ENCODE measurements around the gene ELL. TPM values are rescaled to one million over a fixed set of nuclear protein-coding genes. Genes with fewer than 3 reads are reported as not detected.
A peak's percentile ranks its signal among the peaks of the same experiment; 100 is the strongest.

The ELL gene
- total RNA-seq, 1 donor from 2014 or later, result 11.6 TPM

DNA sequence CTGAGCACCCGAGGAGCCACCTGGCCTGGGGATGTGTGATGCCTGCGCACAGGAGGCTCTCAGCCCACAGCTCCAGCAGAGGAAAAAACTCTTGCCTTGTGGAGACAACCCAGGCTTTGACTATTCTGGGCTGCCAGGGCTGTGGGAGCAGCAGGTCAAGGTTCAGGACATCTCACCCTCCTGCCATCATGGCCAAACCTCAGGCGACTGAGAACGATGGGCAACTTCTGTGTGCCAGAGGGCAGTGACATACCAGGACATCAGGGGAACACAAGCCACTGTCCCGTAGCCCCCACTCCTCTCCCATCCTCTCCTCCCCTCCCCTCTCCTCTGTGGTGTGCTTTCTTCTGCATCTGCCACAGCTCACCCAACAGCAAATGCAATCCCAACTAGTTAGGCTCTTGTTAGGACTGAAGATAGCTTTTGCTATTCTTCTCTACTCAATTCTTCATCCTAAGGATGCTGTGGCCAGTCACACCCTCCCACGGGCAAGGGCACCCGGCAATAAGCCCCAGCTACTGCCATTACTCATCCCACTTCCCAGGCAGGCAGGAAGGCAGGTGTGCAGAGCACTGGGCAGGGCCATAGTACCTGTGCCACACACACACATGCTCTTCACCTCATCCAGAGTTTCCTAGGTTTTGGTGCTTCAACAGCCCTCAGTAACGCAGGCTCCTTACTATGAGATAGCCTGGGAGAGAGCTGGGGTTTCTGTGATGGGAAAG is 16.8 kb downstream of the ELL start:
- TF ChIP-seq, protein P1, sequence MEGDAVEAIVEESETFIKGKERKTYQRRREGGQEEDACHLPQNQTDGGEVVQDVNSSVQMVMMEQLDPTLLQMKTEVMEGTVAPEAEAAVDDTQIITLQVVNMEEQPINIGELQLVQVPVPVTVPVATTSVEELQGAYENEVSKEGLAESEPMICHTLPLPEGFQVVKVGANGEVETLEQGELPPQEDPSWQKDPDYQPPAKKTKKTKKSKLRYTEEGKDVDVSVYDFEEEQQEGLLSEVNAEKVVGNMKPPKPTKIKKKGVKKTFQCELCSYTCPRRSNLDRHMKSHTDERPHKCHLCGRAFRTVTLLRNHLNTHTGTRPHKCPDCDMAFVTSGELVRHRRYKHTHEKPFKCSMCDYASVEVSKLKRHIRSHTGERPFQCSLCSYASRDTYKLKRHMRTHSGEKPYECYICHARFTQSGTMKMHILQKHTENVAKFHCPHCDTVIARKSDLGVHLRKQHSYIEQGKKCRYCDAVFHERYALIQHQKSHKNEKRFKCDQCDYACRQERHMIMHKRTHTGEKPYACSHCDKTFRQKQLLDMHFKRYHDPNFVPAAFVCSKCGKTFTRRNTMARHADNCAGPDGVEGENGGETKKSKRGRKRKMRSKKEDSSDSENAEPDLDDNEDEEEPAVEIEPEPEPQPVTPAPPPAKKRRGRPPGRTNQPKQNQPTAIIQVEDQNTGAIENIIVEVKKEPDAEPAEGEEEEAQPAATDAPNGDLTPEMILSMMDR (IDR thresholded peaks at IDR 0.05; ENCODE audit: partially characterized antibody, unreplicated experiment), result no peak
- Mint-ChIP-seq H3K4me1 (ENCODE audit: low read depth, unreplicated experiment) (peaks cover 43% of the 10 kb centered on the region), H3K9me3 (ENCODE audit: unreplicated experiment) (peaks cover 15% of the 10 kb centered on the region), H3K27me3 (ENCODE audit: unreplicated experiment) (peaks cover 2% of the 10 kb centered on the region), H3K4me3 (ENCODE audit: unreplicated experiment) (no peak overlapping the region), H3K27ac (ENCODE audit: unreplicated experiment) (no peak overlapping the region), H3K36me3 (ENCODE audit: unreplicated experiment) (no peaks in the 10 kb centered on the region)
- DNase-seq, result no peak

DNA sequence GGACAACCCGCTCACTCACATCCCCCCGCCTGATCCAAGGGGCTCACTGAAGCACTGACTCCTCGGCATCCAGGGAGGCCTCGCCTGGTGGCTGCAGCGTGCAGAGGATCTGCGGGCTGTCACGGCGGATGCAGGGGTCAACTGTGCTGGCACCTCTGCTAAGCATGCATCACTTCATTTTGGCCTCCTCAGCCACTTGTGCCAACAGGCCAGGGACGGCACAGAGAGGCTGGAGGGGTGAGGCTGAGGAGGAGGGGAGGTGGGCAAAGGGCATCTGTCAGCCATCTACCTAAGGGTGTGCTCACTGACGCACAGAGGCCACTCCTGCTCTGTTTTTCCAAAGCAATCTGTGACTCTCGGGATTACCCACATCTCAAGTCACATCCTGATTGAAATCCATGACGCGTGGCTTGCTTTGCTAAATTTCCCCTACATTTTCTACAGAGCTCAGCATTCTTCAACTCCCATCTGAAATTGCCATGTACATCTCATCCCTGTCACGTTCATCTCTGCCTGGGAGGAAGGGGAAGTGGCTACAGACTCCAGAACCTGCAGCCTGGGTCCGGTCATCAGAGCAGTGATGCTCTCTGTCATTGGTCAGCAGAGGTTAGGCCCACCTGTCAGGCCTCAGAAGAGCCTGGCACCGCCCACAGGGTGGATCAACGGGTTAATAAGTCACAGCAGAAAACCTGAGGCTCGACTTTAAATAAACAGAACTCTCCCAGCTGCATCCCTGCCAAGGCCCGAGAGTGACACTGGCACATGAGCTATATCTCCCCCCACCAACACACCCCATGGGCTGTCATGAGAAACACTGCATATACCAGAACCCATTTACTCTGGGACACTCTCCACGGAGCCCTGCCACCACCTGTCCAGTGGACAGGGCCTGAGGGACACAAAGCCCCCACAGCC is 17.6 kb downstream of the ELL start:
- Mint-ChIP-seq H3K4me3 (ENCODE audit: unreplicated experiment) (peak overlapping the region; percentile 51), H3K27me3 (ENCODE audit: unreplicated experiment) (peaks cover 2% of the 10 kb centered on the region), H3K27ac (ENCODE audit: unreplicated experiment) (no peak overlapping the region), H3K4me1 (ENCODE audit: low read depth, unreplicated experiment) (peaks cover 43% of the 10 kb centered on the region), H3K36me3 (ENCODE audit: unreplicated experiment) (no peaks in the 10 kb centered on the region), H3K9me3 (ENCODE audit: unreplicated experiment) (peaks cover 15% of the 10 kb centered on the region)
- no peak for DNase-seq
- TF ChIP-seq, protein P1 (IDR thresholded peaks at IDR 0.05; ENCODE audit: partially characterized antibody, unreplicated experiment), result no peak

DNA sequence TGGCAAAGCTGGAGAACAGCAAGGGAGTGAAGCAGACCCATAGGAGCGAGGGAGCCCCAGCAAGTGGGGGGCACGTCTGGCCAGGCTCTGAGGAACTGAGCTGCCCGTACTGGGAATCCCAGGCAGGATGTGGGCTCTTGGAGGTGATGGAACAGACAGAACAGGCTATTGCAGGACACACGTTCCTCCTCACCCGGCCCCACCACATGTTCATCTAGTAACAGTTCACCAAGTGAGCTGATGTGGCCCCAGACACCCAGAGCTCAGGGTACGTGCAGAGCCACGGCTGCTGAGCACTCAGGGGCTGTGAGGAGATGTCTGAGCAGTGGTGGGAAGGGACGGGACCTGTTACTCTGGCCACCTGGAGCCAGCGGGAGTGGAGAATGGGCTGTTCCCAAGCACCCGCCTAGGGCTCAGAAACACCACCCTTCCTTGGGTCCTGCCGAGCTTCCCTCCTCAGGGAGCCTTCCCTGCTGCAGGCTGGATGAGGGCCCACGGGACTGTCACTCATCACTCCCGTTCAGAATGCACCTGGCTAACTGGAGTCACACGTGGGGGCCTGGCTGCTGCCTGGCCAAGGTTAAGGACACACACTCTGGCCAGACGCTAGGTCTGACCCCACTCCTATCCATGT is 18.4 kb downstream of the ELL start:
- H3K27me3 Mint-ChIP-seq (ENCODE audit: unreplicated experiment), result peaks cover 2% of the 10 kb centered on the region
- no peak overlapping the region for H3K4me3 Mint-ChIP-seq (ENCODE audit: unreplicated experiment)
- H3K36me3 Mint-ChIP-seq (ENCODE audit: unreplicated experiment), result no peaks in the 10 kb centered on the region
- H3K9me3 Mint-ChIP-seq (ENCODE audit: unreplicated experiment), result peaks cover 15% of the 10 kb centered on the region
- TF ChIP-seq, protein P1 (IDR thresholded peaks at IDR 0.05; ENCODE audit: partially characterized antibody, unreplicated experiment), result no peak
- H3K4me1 Mint-ChIP-seq (ENCODE audit: low read depth, unreplicated experiment), result peaks cover 43% of the 10 kb centered on the region
- DNase-seq, result no peak
- H3K27ac Mint-ChIP-seq (ENCODE audit: unreplicated experiment), result no peak overlapping the region

DNA sequence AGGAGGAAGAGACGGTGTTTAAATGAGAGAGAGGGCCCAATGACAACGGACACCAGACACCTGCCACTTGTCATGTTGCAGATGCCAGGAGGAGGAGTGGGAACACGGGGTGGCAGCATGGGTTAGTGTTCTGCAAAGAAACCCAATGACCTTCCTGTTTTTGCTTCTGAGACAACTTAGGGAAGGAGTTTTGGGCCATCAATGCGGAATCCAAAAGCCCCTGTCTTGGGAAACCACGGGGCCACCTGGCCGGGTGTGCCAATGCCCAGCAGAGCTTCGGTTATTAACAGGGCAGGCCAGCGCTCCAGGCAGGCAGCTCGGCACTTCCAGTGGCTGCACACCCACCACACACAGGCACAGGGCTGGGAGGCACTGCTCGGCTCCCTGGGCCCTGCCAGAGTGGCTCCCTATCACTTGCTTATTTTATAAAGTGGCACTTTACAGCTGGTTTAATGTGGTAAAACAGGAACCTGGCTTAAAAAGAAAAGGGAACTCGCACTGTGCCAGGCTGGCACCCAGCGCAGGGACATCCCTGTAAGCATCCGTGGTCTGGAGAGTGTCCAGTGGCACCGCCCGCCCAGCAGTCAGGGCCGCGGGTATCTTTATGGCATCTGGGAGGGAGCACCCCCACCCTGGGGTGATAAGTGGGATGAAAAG is 19.1 kb downstream of the ELL start:
- Mint-ChIP-seq H3K9me3 (ENCODE audit: unreplicated experiment) (peaks cover 13% of the 10 kb centered on the region), H3K27me3 (ENCODE audit: unreplicated experiment) (no peaks in the 10 kb centered on the region), H3K27ac (ENCODE audit: unreplicated experiment) (peak overlapping the region; percentile 41), H3K4me3 (ENCODE audit: unreplicated experiment) (no peak overlapping the region), H3K36me3 (ENCODE audit: unreplicated experiment) (no peaks in the 10 kb centered on the region), H3K4me1 (ENCODE audit: low read depth, unreplicated experiment) (peaks cover 41% of the 10 kb centered on the region)
- TF ChIP-seq, protein P1 (IDR thresholded peaks at IDR 0.05; ENCODE audit: partially characterized antibody, unreplicated experiment), result no peak
- DNase-seq, result no peak

All from glutamatergic neuron (in vitro differentiated cells).